HEK293 (cell line): ENCODE results near the gene ENO2.
A peak's percentile ranks its signal among the peaks of the same experiment; 100 is the strongest.

ENCODE experiments used
- CTCF ChIA-PET: fragments of 350-600 bp; formaldehyde crosslinking; extraction: SDS; loops from one replicate; lab custom pipeline; 2021; ENCODE audit warnings: antibody characterized with exemption; lab: Yijun Ruan, JAX
- POLR2A ChIA-PET: fragments of 300-600 bp; formaldehyde crosslinking; extraction: SDS; loops from one replicate; lab custom pipeline; 2020; ENCODE audit warnings: antibody characterized with exemption, inconsistent platforms; lab: Yijun Ruan, JAX
- H3K27ac ChIP-seq: fragments of 200-500 bp; sonication (Bioruptor generic); 2 replicates; pipeline ENCODE4 v1.5.1; 2014; ENCODE audit warnings: low read depth, low read length, control low read depth, inconsistent platforms; ENCODE audit errors: extremely low read depth
- H3K36me3 ChIP-seq, 2 experiments: fragments of 200-500 bp in 1 of 2; sonication (Bioruptor generic) in 1 of 2; 1 replicate in 1 of 2; 2 replicates in 1 of 2; pipeline ENCODE4 v1.5.1; 2014 to 2017; ENCODE audit warnings: inconsistent platforms in 2 of 2, low read length in 2 of 2; ENCODE audit not compliant: control insufficient read depth in 2 of 2, insufficient read depth in 1 of 2
- H3K4me1 ChIP-seq: fragments of 200-500 bp; sonication (Bioruptor generic); 2 replicates; pipeline ENCODE4 v1.5.1; 2014; ENCODE audit warnings: mild to moderate bottlenecking, low read length, inconsistent platforms; ENCODE audit not compliant: control insufficient read depth, insufficient read depth
- H3K4me3 ChIP-seq: 2 replicates; pipeline ENCODE4 v1.5.1; 2011; ENCODE audit warnings: low read depth, mild to moderate bottlenecking, control low read depth, low read length, moderate library complexity
- H3K9me3 ChIP-seq: fragments of 200-500 bp; sonication (Bioruptor generic); 2 replicates; pipeline ENCODE4 v1.5.1; 2014; ENCODE audit warnings: low read depth, low read length, inconsistent platforms; ENCODE audit not compliant: control insufficient read depth, insufficient read depth
- GLI4 ChIP-seq: fragments of 450-650 bp; formaldehyde crosslinking; IDR thresholded peaks from 2 replicates; pipeline ENCODE4 v1.5.1; 2016; ENCODE audit warnings: missing biosample characterization, missing genetic modification characterization
- GLIS1 ChIP-seq: fragments of 450-650 bp; formaldehyde crosslinking; IDR thresholded peaks from 2 replicates; pipeline ENCODE4 v1.5.1; 2016; ENCODE audit warnings: missing biosample characterization, missing genetic modification characterization
- GLIS2 ChIP-seq: fragments of 450-650 bp; formaldehyde crosslinking; IDR thresholded peaks from 2 replicates; pipeline ENCODE4 v1.5.1; 2016; ENCODE audit warnings: missing biosample characterization, missing genetic modification characterization
- KLF9 ChIP-seq: fragments of 450-650 bp; formaldehyde crosslinking; IDR thresholded peaks from 2 replicates; pipeline ENCODE4 v1.5.1; 2016; ENCODE audit warnings: missing biosample characterization, missing genetic modification characterization, low read depth
- PRDM1 ChIP-seq: fragments of 450-650 bp; formaldehyde crosslinking; IDR thresholded peaks from 2 replicates; pipeline ENCODE4; 2016; ENCODE audit warnings: missing biosample characterization, missing genetic modification characterization
- SCRT2 ChIP-seq: fragments of 450-650 bp; formaldehyde crosslinking; IDR thresholded peaks from 2 replicates; pipeline ENCODE4 v1.5.1; 2016; ENCODE audit warnings: missing biosample characterization, missing genetic modification characterization
- SP2 ChIP-seq: fragments of 450-650 bp; formaldehyde crosslinking; IDR thresholded peaks from 2 replicates; pipeline ENCODE4 v1.5.1; 2016; ENCODE audit warnings: missing biosample characterization, missing genetic modification characterization
- SP3 ChIP-seq: fragments of 450-650 bp; formaldehyde crosslinking; IDR thresholded peaks from 2 replicates; pipeline ENCODE4 v1.5.1; 2016; ENCODE audit warnings: missing biosample characterization, missing genetic modification characterization
- TRIM28 ChIP-seq: IDR thresholded peaks from 2 replicates; pipeline ENCODE4 v1.6.1; 2011; ENCODE audit warnings: low read length, control low read depth, borderline replicate concordance
- ZBTB10 ChIP-seq: fragments of 450-650 bp; formaldehyde crosslinking; IDR thresholded peaks from 2 replicates; pipeline ENCODE4 v1.5.1; 2016; ENCODE audit warnings: missing biosample characterization, missing genetic modification characterization
- ZBTB20 ChIP-seq: fragments of 450-650 bp; formaldehyde crosslinking; IDR thresholded peaks from 2 replicates; pipeline ENCODE4 v1.5.1; 2016; ENCODE audit warnings: missing biosample characterization, missing genetic modification characterization
- ZBTB8A ChIP-seq: fragments of 450-650 bp; formaldehyde crosslinking; IDR thresholded peaks from 2 replicates; pipeline ENCODE4 v1.5.1; 2016; ENCODE audit warnings: missing biosample characterization, missing genetic modification characterization
- ZNF112 ChIP-seq: fragments of 450-650 bp; formaldehyde crosslinking; IDR thresholded peaks from 2 replicates; pipeline ENCODE4 v1.5.0; 2017; ENCODE audit warnings: missing biosample characterization, missing genetic modification characterization
- ZNF341 ChIP-seq: fragments of 450-650 bp; formaldehyde crosslinking; IDR thresholded peaks from 2 replicates; pipeline ENCODE4; 2016; ENCODE audit warnings: low read depth, missing biosample characterization, missing genetic modification characterization
- ZNF398 ChIP-seq: fragments of 450-650 bp; formaldehyde crosslinking; IDR thresholded peaks from 2 replicates; pipeline ENCODE4 v1.5.1; 2017; ENCODE audit warnings: missing biosample characterization, missing genetic modification characterization
- ZNF433 ChIP-seq: fragments of 450-650 bp; formaldehyde crosslinking; IDR thresholded peaks from 2 replicates; pipeline ENCODE4 v1.5.1; 2016; ENCODE audit warnings: missing biosample characterization, missing genetic modification characterization, low read depth
- ZNF529 ChIP-seq: fragments of 450-650 bp; formaldehyde crosslinking; IDR thresholded peaks from 2 replicates; pipeline ENCODE4 v1.5.1; 2017; ENCODE audit warnings: missing genetic modification characterization, missing biosample characterization; ENCODE audit not compliant: insufficient replicate concordance
- ZNF785 ChIP-seq: fragments of 450-650 bp; formaldehyde crosslinking; IDR thresholded peaks from 2 replicates; pipeline ENCODE4 v1.5.1; 2016; ENCODE audit warnings: missing biosample characterization, missing genetic modification characterization
- ZNF830 ChIP-seq: fragments of 450-650 bp; IDR thresholded peaks from 2 replicates; pipeline ENCODE4 v1.5.0; 2018; ENCODE audit warnings: missing biosample characterization, missing genetic modification characterization, low read depth, mild to moderate bottlenecking, moderate library complexity
- TF ChIP-seq, protein P1 (sequence below): sonication (generic); formaldehyde crosslinking; IDR thresholded peaks from 2 replicates; pipeline ENCODE4 v1.8.1; 2022; ENCODE audit warnings: mild to moderate bottlenecking, moderate library complexity, missing genetic modification reagents

ENO2 gene

DNA sequence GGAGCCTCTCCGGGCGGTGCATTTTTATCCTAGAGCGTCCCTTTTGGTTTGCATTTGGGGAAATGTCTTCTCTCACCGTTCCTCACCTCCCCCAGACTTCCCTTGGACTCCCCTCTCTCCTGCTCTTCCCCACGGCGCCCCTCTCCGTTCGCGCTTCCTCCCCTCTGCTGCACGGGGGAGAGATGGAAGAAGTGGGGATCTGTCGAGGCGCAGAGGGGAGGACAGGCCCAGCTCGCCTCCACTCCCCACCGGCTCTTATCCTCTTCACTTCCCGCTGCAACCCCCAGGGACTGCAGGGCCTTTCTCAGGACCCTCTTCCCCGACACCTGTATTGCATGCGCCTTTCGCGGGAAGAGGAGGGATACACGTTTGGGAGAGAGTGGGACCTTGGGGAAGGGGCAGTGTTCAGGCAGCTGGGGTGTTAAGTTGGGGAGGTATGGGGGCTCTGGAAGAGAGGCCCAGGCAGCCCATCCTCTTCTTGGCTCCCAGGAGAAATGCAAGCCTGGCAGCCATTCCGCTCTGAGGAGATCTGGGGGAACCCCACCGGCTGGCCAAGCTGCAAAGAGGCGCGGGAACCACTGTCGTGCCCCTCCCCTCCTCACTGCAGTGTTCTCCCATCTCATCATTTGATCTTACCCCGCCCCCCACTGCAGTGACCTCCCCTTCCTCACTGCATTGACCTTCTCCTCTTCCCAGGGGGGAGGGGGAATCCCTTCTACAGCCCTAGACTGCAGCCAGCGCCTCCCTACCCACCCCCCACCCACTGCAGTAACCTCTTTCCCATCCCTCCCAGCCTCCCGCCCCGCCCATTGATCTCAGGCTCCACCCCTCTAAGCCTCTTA lies 788 bp downstream of the ENO2 start (continued):
- TF ChIP-seq ZBTB20 (tag by site-specific recombination), result peak; percentile 63; the same call in 1 of the 2 replicates
- peak; percentile 67 for TF ChIP-seq GLIS2 (tag by site-specific recombination)
- TF ChIP-seq, protein P1, sequence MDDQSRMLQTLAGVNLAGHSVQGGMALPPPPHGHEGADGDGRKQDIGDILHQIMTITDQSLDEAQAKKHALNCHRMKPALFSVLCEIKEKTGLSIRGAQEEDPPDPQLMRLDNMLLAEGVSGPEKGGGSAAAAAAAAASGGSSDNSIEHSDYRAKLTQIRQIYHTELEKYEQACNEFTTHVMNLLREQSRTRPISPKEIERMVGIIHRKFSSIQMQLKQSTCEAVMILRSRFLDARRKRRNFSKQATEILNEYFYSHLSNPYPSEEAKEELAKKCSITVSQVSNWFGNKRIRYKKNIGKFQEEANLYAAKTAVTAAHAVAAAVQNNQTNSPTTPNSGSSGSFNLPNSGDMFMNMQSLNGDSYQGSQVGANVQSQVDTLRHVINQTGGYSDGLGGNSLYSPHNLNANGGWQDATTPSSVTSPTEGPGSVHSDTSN (CRISPR knock-in tag), result no peak
- TF ChIP-seq ZNF398 (tag by site-specific recombination), result peak; percentile 61
- TF ChIP-seq ZNF785 (tag by site-specific recombination), result no peak
- TF ChIP-seq GLIS1 (tag by site-specific recombination), result peak; percentile 62; the same call in 1 of the 2 replicates
- TF ChIP-seq ZBTB8A (tag by site-specific recombination), result no peak
- peak; percentile 53 for TF ChIP-seq SP2

DNA sequence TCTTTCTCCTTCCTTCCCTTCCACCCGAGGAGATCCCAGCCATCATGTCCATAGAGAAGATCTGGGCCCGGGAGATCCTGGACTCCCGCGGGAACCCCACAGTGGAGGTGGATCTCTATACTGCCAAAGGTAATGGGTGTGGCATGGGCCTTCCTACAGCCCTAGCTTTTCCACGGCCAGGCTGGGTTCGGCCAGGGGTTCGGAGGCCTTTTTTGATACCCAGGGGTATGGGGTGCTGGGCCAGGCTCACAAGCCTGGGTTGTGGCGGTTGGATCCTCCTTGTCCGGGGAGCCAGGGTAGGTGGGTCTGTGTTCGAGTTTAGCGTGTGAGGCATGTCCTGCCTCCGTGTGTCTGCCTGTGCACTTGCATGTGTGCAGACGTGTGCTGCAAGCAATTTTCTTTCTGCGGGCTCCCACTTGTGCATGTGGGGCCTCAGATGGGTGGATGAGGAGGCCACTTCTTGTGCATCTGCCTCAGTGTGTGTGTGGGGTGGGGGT lies 1.5 kb downstream of the ENO2 start:
- CTCF ChIA-PET, result no interaction called here
- no peak for TF ChIP-seq ZNF433 (tag by site-specific recombination)
- TF ChIP-seq GLI4, result no peak
- no peak for TF ChIP-seq ZBTB10 (tag by site-specific recombination)
- TF ChIP-seq SP3, result peak; percentile 37; the same call in 1 of the 2 replicates
- TF ChIP-seq PRDM1, result no peak
- TF ChIP-seq SP2, result no peak
- TF ChIP-seq SCRT2 (tag by site-specific recombination), result no peak
- no peak for TF ChIP-seq ZNF830
- Histone ChIP-seq H3K9me3 (no peaks in the 10 kb centered on the region), H3K4me3 (no peak overlapping the region), H3K4me1 (peaks cover 7% of the 10 kb centered on the region), H3K36me3 (peaks cover 15 to 39% of the 10 kb centered on the region in 2 experiments; a peak in 2 of 3 replicates), H3K27ac (no peak overlapping the region)
- POLR2A ChIA-PET, result interaction anchor here (1.0 kb wide), 1 partner anchor 47 kb away, joined by 3 read pairs; no protein-coding TSS in a partner anchor

- TF ChIP-seq ZNF341 (tag by site-specific recombination), result no peak
- TF ChIP-seq ZNF112 (tag by site-specific recombination), result 0 out of 2 replicates have a peak, but pooled peaks have one; percentile 4
- no peak for TF ChIP-seq KLF9 (tag by site-specific recombination)
- no peak for TF ChIP-seq ZNF529 (tag by site-specific recombination)
- no peak for TF ChIP-seq TRIM28
- peaks cover 19 to 43% of the 10 kb centered on the region in 2 experiments; a peak in 2 of 3 replicates for H3K36me3 ChIP-seq
- no peaks in the 10 kb centered on the region for H3K9me3 ChIP-seq
- no peak overlapping the region for H3K4me3 ChIP-seq
- H3K4me1 ChIP-seq, result peaks cover 7% of the 10 kb centered on the region
- no peak overlapping the region for H3K27ac ChIP-seq
- CTCF ChIA-PET, result interaction anchor here (0.5 to 1.1 kb wide), 5 partner anchors 9 to 228 kb away, joined by 3 read pairs; no protein-coding TSS in a partner anchor
- POLR2A ChIA-PET, result interaction anchor here (1.0 to 1.2 kb wide), 4 partner anchors 9 to 48 kb away, joined by 3 to 4 read pairs (median 3); no protein-coding TSS in a partner anchor
These were observed 2.2 kb downstream of the ENO2 start for GRCh38 chr12:6916426-6917200.
